OCI-LY7 (cell line): Measurements from ENCODE around the gene GPR84.

Experiments used
- CTCF ChIP-seq: fragments of 200-600 bp; sonication (generic); conservative IDR thresholded peaks from 2 replicates; pipeline ENCODE4 v1.5.1; 2014; ENCODE audit warnings: mild to moderate bottlenecking, antibody characterized with exemption, low read length, moderate library complexity, mixed read lengths
- EZH2phosphoT487 ChIP-seq: fragments of 200-600 bp; sonication (generic); IDR thresholded peaks from 2 replicates; pipeline ENCODE4 v1.6.1; 2018; ENCODE audit warnings: low read depth, borderline replicate concordance, mild to moderate bottlenecking, mixed run types, antibody characterized with exemption, low read length, moderate library complexity, mixed read lengths

DNA sequence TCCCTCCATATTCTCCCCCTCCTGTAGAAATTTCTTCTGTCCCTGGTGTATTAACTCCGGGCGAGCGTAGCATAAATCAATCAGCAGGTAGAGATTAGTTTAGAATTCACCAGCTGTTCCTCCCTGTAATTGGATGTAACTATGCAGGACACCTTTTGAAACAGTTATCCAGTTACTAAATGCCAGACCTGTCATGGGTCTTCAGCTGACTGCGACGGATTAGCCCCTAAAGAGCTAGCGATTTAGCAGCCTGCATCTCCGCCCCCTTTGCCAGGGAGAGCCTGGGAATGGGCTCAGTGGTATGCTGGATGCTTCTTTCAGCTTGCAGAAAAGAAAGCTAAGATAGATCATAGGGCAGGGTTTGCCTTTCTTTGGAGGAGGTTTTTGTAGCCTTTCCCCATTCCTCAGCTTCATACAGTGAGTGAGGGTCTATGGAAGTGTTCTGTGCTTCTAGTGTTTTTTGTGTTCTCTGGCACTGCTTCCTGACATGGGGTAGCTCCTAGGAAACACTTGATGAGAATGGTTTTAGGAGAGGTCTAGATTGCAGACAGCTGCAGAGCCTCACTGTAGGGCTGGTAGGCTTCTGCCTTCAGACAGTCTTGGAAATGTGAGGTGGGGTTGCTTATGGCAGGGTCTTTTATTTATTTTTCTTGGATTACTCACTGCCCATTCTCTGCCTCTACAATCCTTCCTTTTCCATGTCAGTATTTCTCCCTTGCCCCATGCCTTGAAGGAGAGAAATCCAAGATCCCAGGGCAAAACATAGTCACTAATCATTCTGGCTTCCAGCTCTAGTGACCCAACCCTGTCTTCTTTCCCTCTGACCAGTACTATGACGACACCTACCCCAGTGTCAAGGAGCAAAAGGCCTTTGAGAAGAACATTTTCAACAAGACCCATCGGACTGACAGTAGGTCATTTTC lies 22.6 kb downstream of the GPR84 start:
- no peak for TF ChIP-seq CTCF
- no peak for TF ChIP-seq EZH2phosphoT487
